Thymus (tissue), 11 donors: ENCODE measurements around the gene HDAC4. TPM values are rescaled to one million over a fixed set of nuclear protein-coding genes. Genes with fewer than 3 reads are reported as not detected.

Source experiments
- DNase-seq, 9 donors: peaks; one replicate each; pipeline ENCODE4 v3.0.0-alpha.2; 2013; ENCODE audit warnings: low spot score in 9 of 9, low read depth in 6 of 9, missing footprints in 1 of 9
- H3K27ac ChIP-seq, 2 donors: one replicate each; pipeline ENCODE4 v1.5.1; 2013; ENCODE audit warnings: control low read depth in 1 of 2, low read depth in 1 of 2, low read length in 1 of 2, mild to moderate bottlenecking in 1 of 2, moderate library complexity in 1 of 2
- H3K27me3 ChIP-seq, 2 donors: one replicate each; pipeline ENCODE4 v1.5.1; 2013; ENCODE audit warnings: low read length in 1 of 2; ENCODE audit not compliant: control insufficient read depth in 2 of 2, insufficient read depth in 1 of 2
- H3K36me3 ChIP-seq, 2 donors: one replicate each; pipeline ENCODE4 v1.5.1; 2013; ENCODE audit warnings: low read length in 1 of 2, mild to moderate bottlenecking in 1 of 2, moderate library complexity in 1 of 2; ENCODE audit not compliant: control insufficient read depth in 2 of 2, insufficient read depth in 2 of 2
- H3K4me1 ChIP-seq, 2 donors: one replicate each; pipeline ENCODE4 v1.5.1; 2013; ENCODE audit warnings: low read length in 2 of 2; ENCODE audit not compliant: control insufficient read depth in 2 of 2, insufficient read depth in 2 of 2
- H3K4me3 ChIP-seq, 2 donors: one replicate each; pipeline ENCODE4 v1.5.1; 2013; ENCODE audit warnings: low read length in 2 of 2, control low read depth in 1 of 2, mild to moderate bottlenecking in 1 of 2
- H3K9me3 ChIP-seq, 2 donors: one replicate each; pipeline ENCODE4 v1.5.1; 2013; ENCODE audit warnings: low read length in 1 of 2, mild to moderate bottlenecking in 1 of 2; ENCODE audit not compliant: control insufficient read depth in 2 of 2, insufficient read depth in 1 of 2
- WGBS: extraction: QIAGEN DNeasy Blood & Tissue Kit; methylation state at CpG from one replicate; pipeline ENCODE4 v1.1.7; 2013; 5-methylcytosine and 5-hydroxymethylcytosine counted together
- polyA plus RNA-seq: library from polyadenylated mRNA; stranded (reverse); fragments of 200-250 nt; gene quantifications from one replicate; pipeline ENCODE4 v1.2.3, GENCODE V29; 2013
- total RNA-seq: library from RNA; stranded (reverse); fragments of 120-200 nt; gene quantifications from one replicate; pipeline ENCODE4 v1.2.4, GENCODE V29; 2013
- donor health status: healthy.

The HDAC4 gene
- total and polyA plus RNA-seq, 2 donors, result 7.8 to 17.9 TPM

DNA sequence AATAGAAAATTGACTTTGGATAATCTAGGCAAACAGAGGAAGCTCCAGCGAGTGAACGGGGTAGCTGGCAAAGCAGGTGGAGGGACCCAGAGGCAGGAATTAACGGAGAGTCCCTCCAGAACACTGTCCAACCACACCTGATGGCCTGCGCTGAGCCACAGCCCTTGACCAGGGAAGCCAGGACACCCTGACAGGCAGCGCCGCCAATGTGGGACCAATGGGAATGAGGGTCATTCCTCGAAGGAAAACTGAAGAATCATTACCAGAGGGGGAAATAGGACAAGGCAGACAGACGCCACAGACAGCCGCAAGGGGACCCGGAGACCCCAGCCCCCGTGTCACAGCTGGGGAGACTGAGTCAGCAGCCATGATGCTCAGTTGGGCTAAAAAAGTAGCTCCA is 40.8 kb downstream of the HDAC4 start:
- H3K4me1 ChIP-seq, result peaks cover 9 to 26% of the 10 kb centered on the region in 2 donors
- H3K27ac ChIP-seq, result no peak overlapping the region
- H3K4me3 ChIP-seq, result no peak overlapping the region
- H3K27me3 ChIP-seq, result no peaks in the 10 kb centered on the region
- DNase-seq, result no peak
- 97% methylated on average over 11 of the region's 11 CpGs for WGBS
- peaks cover 0 to 3% of the 10 kb centered on the region in 2 donors for H3K9me3 ChIP-seq
- peaks cover 3 to 18% of the 10 kb centered on the region in 2 donors for H3K36me3 ChIP-seq

- WGBS, result 97% methylated on average over 20 of the region's 20 CpGs
- DNase-seq, result no peak
- H3K4me3 ChIP-seq, result no peak overlapping the region
Observed at GRCh38 chr2:239359196-239359912, 41.5 kb downstream of the HDAC4 start.

DNA sequence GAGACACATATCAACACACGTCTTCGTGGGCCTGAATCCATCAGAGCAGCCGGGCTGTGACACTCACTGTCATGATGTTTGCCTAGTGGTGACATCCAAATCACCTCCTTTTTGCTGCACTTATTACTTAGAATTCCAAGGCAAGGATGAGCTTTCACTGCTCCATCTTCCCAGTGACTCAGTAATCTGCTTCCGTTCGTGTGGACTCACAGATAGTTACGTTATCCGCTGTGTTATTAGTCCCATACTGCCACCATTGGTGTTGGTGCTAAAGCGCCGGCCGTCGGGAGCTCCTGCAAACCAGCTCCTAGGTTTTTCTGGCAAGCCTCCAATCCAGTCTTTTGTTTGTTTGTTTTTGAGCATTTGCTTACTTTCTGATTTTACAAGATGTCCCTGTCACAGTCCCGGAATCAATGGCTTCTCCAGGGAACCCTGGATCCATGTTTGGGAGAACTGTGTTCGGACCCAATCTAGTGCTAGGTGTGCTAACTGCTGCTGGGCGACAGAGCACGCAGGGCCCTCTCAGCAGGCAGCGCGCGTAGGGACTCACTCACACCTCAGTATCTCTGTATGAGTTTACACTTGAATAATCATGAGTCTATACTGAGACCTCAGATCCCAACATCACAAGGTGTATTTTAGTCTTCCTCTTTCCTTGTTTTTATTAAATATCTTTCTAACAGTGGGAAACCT is 42.6 kb downstream of the HDAC4 start:
- Histone ChIP-seq H3K36me3 (peaks cover 6 to 19% of the 10 kb centered on the region in 2 donors), H3K4me1 (peaks cover 4 to 17% of the 10 kb centered on the region in 2 donors), H3K27me3 (no peaks in the 10 kb centered on the region), H3K27ac (no peak overlapping the region), H3K4me3 (no peak overlapping the region), H3K9me3 (peaks cover 3 to 4% of the 10 kb centered on the region in 2 donors)
- DNase-seq, result no peak
- WGBS, result 97% methylated on average over 18 of the region's 18 CpGs

More at GRCh38 chr2:239359196-239359912, 41.5 kb downstream of the HDAC4 start:
- H3K27me3 ChIP-seq, result no peaks in the 10 kb centered on the region
- H3K4me1 ChIP-seq, result peaks cover 7 to 23% of the 10 kb centered on the region in 2 donors
- peaks cover 0 to 3% of the 10 kb centered on the region in 2 donors for H3K9me3 ChIP-seq
- H3K36me3 ChIP-seq, result peaks cover 3 to 18% of the 10 kb centered on the region in 2 donors
- no peak overlapping the region for H3K27ac ChIP-seq

DNA sequence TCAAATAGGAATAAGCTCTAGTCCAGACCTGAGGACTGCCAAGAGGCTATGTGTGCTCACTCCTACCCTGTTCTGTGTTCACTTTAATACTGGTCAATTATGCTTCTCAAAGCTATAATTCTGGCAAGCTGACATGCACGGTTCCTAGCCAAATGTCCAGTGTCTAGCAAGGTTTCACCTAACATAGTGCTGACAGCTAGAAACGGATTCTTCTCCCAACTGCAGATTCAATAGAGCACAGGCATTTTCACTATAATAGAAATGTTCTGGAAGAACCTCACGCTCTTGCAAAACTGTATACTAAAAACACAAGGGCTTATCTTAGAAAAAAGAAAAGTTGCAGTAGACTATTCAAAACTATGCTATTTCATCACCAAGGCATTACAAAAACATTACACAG is 45.1 kb downstream of the HDAC4 start:
- DNase-seq, result no peak
- H3K4me3 ChIP-seq, result no peak overlapping the region
- H3K9me3 ChIP-seq, result peaks cover 3 to 4% of the 10 kb centered on the region in 2 donors
- no peaks in the 10 kb centered on the region for H3K27me3 ChIP-seq
- H3K4me1 ChIP-seq, result peaks cover 0 to 8% of the 10 kb centered on the region in 2 donors
- H3K27ac ChIP-seq, result no peak overlapping the region
- H3K36me3 ChIP-seq, result peaks cover 25 to 39% of the 10 kb centered on the region in 2 donors
- WGBS, result 94% methylated on average over 3 of the region's 3 CpGs

- peaks cover 0 to 2% of the 10 kb centered on the region in 2 donors for H3K4me1 ChIP-seq
- H3K27me3 ChIP-seq, result no peaks in the 10 kb centered on the region
- 91% methylated on average over 2 of the region's 2 CpGs for WGBS
- H3K9me3 ChIP-seq, result peaks cover 3 to 4% of the 10 kb centered on the region in 2 donors
- no peak overlapping the region for H3K4me3 ChIP-seq
- DNase-seq, result no peak
- H3K27ac ChIP-seq, result no peak overlapping the region
- H3K36me3 ChIP-seq, result peaks cover 27 to 39% of the 10 kb centered on the region in 2 donors
Observed at GRCh38 chr2:239355139-239355538, 45.7 kb downstream of the HDAC4 start.

DNA sequence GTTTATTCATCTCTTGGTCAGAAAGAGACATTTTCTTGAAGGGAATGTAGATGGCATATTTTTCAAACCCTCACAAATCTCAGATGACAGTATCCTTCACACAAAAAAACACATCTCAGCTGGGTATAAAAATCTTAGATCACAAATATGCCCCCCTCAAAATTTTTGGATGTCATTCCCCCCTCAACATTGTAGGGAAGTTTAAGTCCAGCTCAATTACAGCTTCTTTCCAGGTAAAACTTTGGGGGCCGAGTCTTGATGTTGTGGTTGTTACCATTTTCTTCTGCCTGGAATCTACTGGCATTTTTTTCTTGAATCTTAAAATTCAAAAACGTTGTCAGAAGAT is 46.1 kb downstream of the HDAC4 start:
- Histone ChIP-seq H3K9me3 (peaks cover 3 to 4% of the 10 kb centered on the region in 2 donors), H3K27ac (no peak overlapping the region)
- 97% methylated on average over 2 of the region's 2 CpGs for WGBS

GRCh38 chr2:239354132-239354790 is 46.6 kb downstream of the HDAC4 start:
- DNase-seq, result no peak
- Histone ChIP-seq H3K4me3 (no peak overlapping the region), H3K36me3 (peaks cover 34 to 45% of the 10 kb centered on the region in 2 donors), H3K4me1 (no peaks in the 10 kb centered on the region), H3K27me3 (no peaks in the 10 kb centered on the region), H3K27ac (no peak overlapping the region), H3K9me3 (peaks cover 3 to 7% of the 10 kb centered on the region in 2 donors)
- WGBS, result 97% methylated on average over 7 of the region's 7 CpGs

More for the DNA sequence above, 46.1 kb downstream of the HDAC4 start:
- H3K36me3 ChIP-seq, result peaks cover 29 to 40% of the 10 kb centered on the region in 2 donors
- no peaks in the 10 kb centered on the region for H3K4me1 ChIP-seq
- no peak overlapping the region for H3K4me3 ChIP-seq
- no peaks in the 10 kb centered on the region for H3K27me3 ChIP-seq
- no peak for DNase-seq

- no peaks in the 10 kb centered on the region for H3K27me3 ChIP-seq
- peaks cover 3 to 7% of the 10 kb centered on the region in 2 donors for H3K9me3 ChIP-seq
- no peaks in the 10 kb centered on the region for H3K4me1 ChIP-seq
- WGBS, result 95% methylated on average over 5 of the region's 5 CpGs
- H3K4me3 ChIP-seq, result no peak overlapping the region
- peaks cover 38 to 51% of the 10 kb centered on the region in 2 donors for H3K36me3 ChIP-seq
- no peak for DNase-seq
- H3K27ac ChIP-seq, result no peak overlapping the region
Observed at GRCh38 chr2:239353692-239354091, 47.1 kb downstream of the HDAC4 start.

GRCh38 chr2:239351687-239352086 is 49.1 kb downstream of the HDAC4 start:
- Histone ChIP-seq H3K9me3 (peaks cover 3 to 7% of the 10 kb centered on the region in 2 donors), H3K27ac (no peak overlapping the region), H3K27me3 (no peaks in the 10 kb centered on the region), H3K36me3 (peaks cover 41 to 54% of the 10 kb centered on the region in 2 donors), H3K4me1 (peaks cover 0 to under 1% of the 10 kb centered on the region in 2 donors), H3K4me3 (no peak overlapping the region)
- WGBS, result 98% methylated on average over 14 of the region's 14 CpGs
- no peak for DNase-seq
